ENCODE measurements around the gene PLVAP.

DNA sequence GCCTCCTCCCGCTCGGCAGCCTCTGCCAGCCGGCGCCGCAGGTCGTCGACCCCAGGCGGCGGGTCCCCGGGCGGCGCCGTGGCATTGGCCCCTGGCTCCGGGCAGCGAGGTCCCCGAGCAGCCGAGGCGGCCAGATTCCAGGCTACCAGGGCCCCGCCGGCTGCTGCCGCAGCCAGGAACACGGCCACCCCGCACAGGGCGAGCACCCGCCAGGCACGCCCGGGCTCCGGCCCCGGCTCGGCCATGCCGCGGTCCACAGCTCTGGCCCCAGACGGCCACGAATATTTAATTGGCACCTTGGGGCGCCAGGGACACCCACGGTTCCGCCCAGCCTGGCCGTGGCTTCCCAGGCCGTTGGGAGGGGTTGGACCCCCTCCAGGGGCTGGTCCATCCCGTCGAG is 16.8 kb upstream of the PLVAP start, which contains the start of gene CCDC194:
- TF ChIP-seq POLR2A (IDR thresholded peaks at IDR 0.05) (no peak), POLR2AphosphoS5 (IDR thresholded peaks at IDR 0.05) (no peak)

Data from gastroesophageal sphincter (tissue), 2 donors.